Measurements from ENCODE around the gene SHISA6.

The SHISA6 gene

DNA sequence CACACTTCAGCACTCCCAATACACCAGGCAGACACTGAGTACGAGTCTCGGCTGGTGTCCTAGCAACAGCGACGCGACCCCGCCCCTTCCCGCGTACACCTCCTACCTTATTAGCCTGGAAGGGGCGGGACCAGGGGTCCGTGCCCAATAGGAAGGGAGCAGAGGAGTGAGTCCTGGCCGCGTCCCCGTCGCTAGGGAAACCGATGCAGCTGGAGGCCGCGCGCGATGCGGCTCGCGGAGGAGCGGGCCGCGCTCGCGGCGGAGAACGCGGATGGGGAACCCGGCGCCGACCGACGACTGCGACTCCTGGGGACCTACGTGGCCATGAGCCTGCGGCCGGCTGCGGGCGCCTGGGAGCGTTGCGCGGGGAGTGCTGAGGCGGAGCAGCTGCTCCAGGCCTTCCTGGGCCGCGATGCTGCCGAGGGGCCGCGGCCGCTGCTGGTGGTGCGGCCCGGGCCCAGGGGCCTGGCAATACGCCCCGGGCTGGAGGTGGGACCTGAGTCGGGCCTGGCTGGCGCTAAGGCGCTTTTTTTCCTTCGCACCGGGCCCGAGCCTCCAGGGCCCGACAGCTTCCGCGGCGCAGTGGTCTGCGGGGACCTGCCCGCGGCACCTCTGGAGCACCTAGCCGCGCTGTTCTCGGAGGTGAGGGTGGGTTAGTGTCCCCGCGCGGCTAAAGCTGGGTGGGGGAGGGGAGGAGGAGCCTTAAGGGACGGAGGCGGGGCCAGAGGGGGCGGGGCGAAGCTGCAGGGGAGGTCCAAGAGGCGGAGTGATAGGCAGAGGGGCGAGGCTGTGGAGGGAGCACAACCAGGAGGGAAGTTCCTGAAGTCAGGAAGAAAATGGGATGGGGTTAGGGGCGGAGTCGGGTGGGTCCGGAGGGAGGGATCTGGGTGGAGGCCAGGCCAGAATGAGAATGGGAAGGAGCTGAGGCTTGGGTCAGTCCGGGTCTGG lies 357.5 kb downstream of the SHISA6 start, which contains the start of gene DNAH9:
Gene DNAH9, plus strand, starts transcription at position 197 of the 948 bp plus-strand sequence. Its CDS starts 29 bp downstream, at position 226.
- no peak for DNase-seq (ENCODE audit: low read depth)

DNA sequence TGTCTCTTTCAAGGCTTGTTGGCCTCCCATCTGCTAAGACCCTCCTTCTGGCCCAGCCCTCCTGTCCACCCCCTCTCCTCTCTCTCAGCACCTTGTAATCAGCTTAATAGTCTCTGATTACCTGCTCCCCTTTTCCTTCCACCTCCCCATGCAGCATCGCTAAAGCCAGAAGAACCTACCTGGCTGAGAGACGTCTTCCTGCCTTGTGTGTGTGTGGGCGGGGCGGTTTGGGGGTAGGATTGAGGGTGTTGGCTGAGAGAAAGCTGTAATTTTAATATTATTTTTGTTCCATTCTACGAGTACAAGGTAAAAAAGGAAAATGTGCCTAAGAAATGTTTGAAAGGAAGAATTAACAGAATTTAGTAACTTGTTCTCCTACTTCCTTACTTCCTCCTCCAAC lies 360.6 kb downstream of the SHISA6 start:
- DNase-seq (ENCODE audit: low read depth): no peak

DNA sequence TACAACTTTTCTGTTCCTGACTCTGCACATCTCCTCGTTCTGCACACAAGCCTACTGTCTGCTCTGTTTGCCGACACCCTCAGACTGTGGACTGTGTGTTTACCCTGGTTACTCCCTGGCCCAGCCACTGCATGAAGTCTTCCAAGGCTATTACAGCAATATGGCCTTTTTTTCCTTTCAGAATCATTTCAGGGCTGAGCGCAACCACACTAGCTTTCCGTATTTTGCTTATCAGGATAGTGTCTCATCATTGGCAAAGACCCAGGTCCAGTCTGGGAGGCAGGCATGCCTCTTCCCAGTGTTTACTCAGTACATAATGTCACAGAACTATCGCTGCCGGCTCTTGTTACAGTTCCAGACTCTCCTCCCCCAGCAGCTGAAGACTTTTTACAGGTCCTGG lies 367.4 kb downstream of the SHISA6 start:
- DNase-seq (ENCODE audit: low read depth): no peak

DNA sequence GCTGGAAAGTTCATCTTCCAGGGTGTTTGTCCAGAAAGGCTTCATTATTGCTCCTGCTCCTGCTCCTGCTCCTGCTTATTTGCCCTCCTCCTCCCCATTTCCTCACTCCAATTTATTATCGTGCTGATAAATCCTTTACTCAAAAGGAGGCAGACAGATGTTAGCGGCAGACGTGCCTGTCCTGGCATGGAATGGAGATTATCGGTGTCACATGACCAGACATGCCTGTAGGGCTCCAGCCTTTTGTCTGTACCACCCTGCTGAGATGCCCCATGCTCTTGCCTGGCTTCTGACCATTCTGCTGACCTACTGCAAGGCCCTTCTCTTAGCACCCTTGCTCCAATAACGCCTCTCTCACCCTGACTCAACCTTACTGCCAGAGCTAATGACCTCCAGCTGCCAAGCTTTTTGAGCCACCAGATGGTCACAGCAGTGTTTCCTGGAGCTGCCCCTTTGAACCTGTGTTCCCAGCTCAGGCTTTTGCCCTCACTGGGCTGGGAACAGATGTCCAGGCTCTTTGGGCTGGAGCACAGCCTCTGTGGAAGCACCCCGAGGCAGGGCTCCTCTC lies 370.1 kb downstream of the SHISA6 start:
- DNase-seq (ENCODE audit: low read depth): no peak

DNA sequence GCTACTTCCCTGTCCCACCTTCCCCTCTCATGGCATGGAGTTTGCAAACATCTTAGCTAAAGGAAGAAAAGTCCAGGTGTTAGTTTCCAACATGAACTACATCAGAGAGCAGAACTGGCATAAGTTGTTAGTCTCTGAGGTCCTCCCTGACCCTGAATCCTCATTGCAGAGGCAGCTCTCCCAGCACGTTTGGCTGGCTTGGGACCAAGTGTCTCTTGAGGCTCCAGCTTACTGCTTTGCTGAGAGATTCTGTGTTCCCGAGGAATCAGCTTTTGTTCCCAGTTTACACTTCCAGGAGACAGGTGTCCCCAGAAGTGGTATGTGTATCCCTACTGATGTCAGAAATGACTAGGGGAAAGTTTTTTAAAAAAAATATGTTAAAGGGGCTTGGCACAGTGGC lies 371.9 kb downstream of the SHISA6 start:
- DNase-seq (ENCODE audit: low read depth): no peak
